IMR-90 (cell line): ENCODE results near the gene GNG11. TPM values are rescaled to one million over a fixed set of nuclear protein-coding genes. Genes with fewer than 3 reads are reported as not detected.

ENCODE experiments used
- ATAC-seq: fragments of 200-7000 bp; cut with Tn5 transposase; 2 replicates; pipeline ENCODE4 v1.9.1; 2020; ENCODE audit warnings: low read depth, mild to moderate bottlenecking, moderate library complexity
- BruUV-seq: library from RNA; stranded (reverse); fragments of 400-500 nt; replicated peaks from 2 replicates; lab custom pipeline; 2021; lab: Mats Ljungman, UMichigan
- CTCF ChIA-PET: fragments of 300-600 bp; formaldehyde crosslinking; extraction: SDS; loops from one replicate; lab custom pipeline; 2021; ENCODE audit warnings: antibody characterized with exemption; lab: Yijun Ruan, JAX
- POLR2A ChIA-PET: fragments of 300-600 bp; sonication (Branson Sonifier 250); formaldehyde crosslinking; loops from one replicate; lab custom pipeline; 2022; ENCODE audit warnings: antibody characterized with exemption; ENCODE audit not compliant: unreplicated experiment; lab: Charles Lee
- DNase-seq: peaks from one replicate; pipeline ENCODE4 v3.0.0; 2013
- H2AFZ ChIP-seq: replicated peaks from 2 replicates; pipeline ENCODE3; 2013; ENCODE audit warnings: low read length, mild to moderate bottlenecking; ENCODE audit not compliant: poor library complexity
- H2AK5ac ChIP-seq: 2 replicates; pipeline ENCODE4 v1.6.1; 2013; ENCODE audit warnings: low read depth, low read length, inconsistent platforms
- H2AK9ac ChIP-seq: replicated peaks from 2 replicates; pipeline ENCODE3; 2013; ENCODE audit warnings: mild to moderate bottlenecking, low read depth, low read length, moderate library complexity; ENCODE audit not compliant: poor library complexity
- H2BK120ac ChIP-seq: 2 replicates; pipeline ENCODE4 v1.6.1; 2013; ENCODE audit warnings: low read depth, low read length, inconsistent platforms
- H2BK15ac ChIP-seq: 3 replicates; pipeline ENCODE4 v1.6.1; 2013; ENCODE audit warnings: low read depth, low read length, inconsistent platforms
- H2BK20ac ChIP-seq: 2 replicates; pipeline ENCODE4 v1.6.1; 2013; ENCODE audit warnings: low read depth, mild to moderate bottlenecking, inconsistent platforms, low read length, moderate library complexity
- H2BK5ac ChIP-seq: 2 replicates; pipeline ENCODE4 v1.6.1; 2013; ENCODE audit warnings: mild to moderate bottlenecking, low read depth, low read length, inconsistent platforms; ENCODE audit not compliant: poor library complexity, severe bottlenecking
- H3K14ac ChIP-seq: replicated peaks from 2 replicates; pipeline ENCODE4 v1.6.1; 2013; ENCODE audit warnings: low read depth, low read length, inconsistent platforms
- H3K18ac ChIP-seq: 2 replicates; pipeline ENCODE4 v1.6.1; 2013; ENCODE audit warnings: low read depth, low read length, control low read depth
- H3K23ac ChIP-seq: 2 replicates; pipeline ENCODE4 v1.6.1; 2013; ENCODE audit warnings: low read depth, low read length, inconsistent platforms
- H3K27ac ChIP-seq: 2 replicates; pipeline ENCODE4 v1.5.1; 2013; ENCODE audit warnings: mild to moderate bottlenecking, control low read depth, low read length; ENCODE audit not compliant: insufficient read depth
- H3K27me3 ChIP-seq: 2 replicates; pipeline ENCODE4 v1.6.1; 2013; ENCODE audit warnings: low read length; ENCODE audit not compliant: control insufficient read depth, insufficient read depth
- H3K36me3 ChIP-seq: 2 replicates; pipeline ENCODE4 v1.6.1; 2013; ENCODE audit warnings: low read length, mixed read lengths; ENCODE audit not compliant: control insufficient read depth, insufficient read depth
- H3K4ac ChIP-seq: 2 replicates; pipeline ENCODE4 v1.6.1; 2013; ENCODE audit warnings: low read depth, low read length, inconsistent platforms
- H3K4me1 ChIP-seq: 2 replicates; pipeline ENCODE4 v1.6.1; 2013; ENCODE audit warnings: low read length, mixed read lengths; ENCODE audit not compliant: control insufficient read depth, insufficient read depth
- H3K4me2 ChIP-seq: 2 replicates; pipeline ENCODE4 v1.6.1; 2013; ENCODE audit warnings: low read depth, mild to moderate bottlenecking, control low read depth, low read length, moderate library complexity
- H3K4me3 ChIP-seq: 2 replicates; pipeline ENCODE4 v1.5.1; 2013; ENCODE audit warnings: low read depth, mild to moderate bottlenecking, control low read depth, low read length, moderate library complexity; ENCODE audit not compliant: insufficient read depth
- H3K56ac ChIP-seq: 2 replicates; pipeline ENCODE4 v1.6.1; 2013; ENCODE audit warnings: low read length, inconsistent platforms; ENCODE audit not compliant: insufficient read depth; ENCODE audit errors: extremely low read depth
- H3K79me1 ChIP-seq, 2 experiments: 2 replicates each; pipeline ENCODE4 v1.6.1; 2013; ENCODE audit warnings: low read length in 2 of 2, inconsistent platforms in 1 of 2, low read depth in 1 of 2
- H3K9ac ChIP-seq: 2 replicates; pipeline ENCODE4 v1.6.1; 2013; ENCODE audit warnings: low read depth, low read length, control low read depth
- H3K9me1 ChIP-seq: 2 replicates; pipeline ENCODE4 v1.6.1; 2013; ENCODE audit warnings: low read length, inconsistent platforms; ENCODE audit not compliant: insufficient read depth
- H3K9me3 ChIP-seq: 2 replicates; pipeline ENCODE4 v1.6.1; 2013; ENCODE audit warnings: low read length; ENCODE audit not compliant: control insufficient read depth, insufficient read depth
- H4K20me1 ChIP-seq: 2 replicates; pipeline ENCODE4 v1.6.1; 2013; ENCODE audit warnings: low read length, inconsistent platforms; ENCODE audit not compliant: insufficient read depth
- H4K5ac ChIP-seq: 2 replicates; pipeline ENCODE4 v1.6.1; 2013; ENCODE audit warnings: mild to moderate bottlenecking, low read depth, low read length, control low read depth
- H4K8ac ChIP-seq, 2 experiments: 2 replicates each; pipeline ENCODE4 v1.6.1; 2013; ENCODE audit warnings: low read depth in 2 of 2, low read length in 2 of 2, control low read depth in 1 of 2, inconsistent platforms in 1 of 2
- H4K91ac ChIP-seq: 2 replicates; pipeline ENCODE4 v1.6.1; 2013; ENCODE audit warnings: low read depth, low read length, inconsistent platforms; ENCODE audit not compliant: insufficient read depth
- BHLHE40 ChIP-seq: fragments of 150-350 bp; IDR thresholded peaks from 2 replicates; pipeline ENCODE4 v1.6.1; 2016; ENCODE audit warnings: mild to moderate bottlenecking, low read depth, low read length
- WGBS, 2 experiments: methylation state at CpG; one replicate each; pipeline versions ENCODE4 v1.1.5 to v1.1.7; 2013; ENCODE audit warnings: missing lambda C conversion rate in 2 of 2; ENCODE audit not compliant: insufficient read length in 1 of 2; ENCODE audit errors: extremely low coverage in 2 of 2; 5-methylcytosine and 5-hydroxymethylcytosine counted together
- dilution Hi-C: fragments of 300-500 bp; cut with HindIII; formaldehyde crosslinking; loops from one replicate; pipeline ENCODE4 v1.14.3; 2018; ENCODE audit warnings: low sequenced_read_pairs; ENCODE audit not compliant: unreplicated experiment
- in situ Hi-C: fragments of 300-500 bp; cut with MboI; formaldehyde crosslinking; loops from 3 replicates; pipeline ENCODE4 v1.14.3; 2019; ENCODE audit warnings: low sequenced_read_pairs, inconsistent platforms, mixed read lengths
- intact Hi-C: fragments of 100-400 bp; cut with micrococcal nuclease; formaldehyde crosslinking; loops from 2 replicates; pipeline ENCODE4 v1.10.0; 2022
- polyA plus RNA-seq, 3 experiments: library from polyadenylated mRNA; depleted of rRNA; stranded (reverse); fragments of >200 nt; gene quantifications; 2 replicates each; pipeline ENCODE4 v1.2.3, GENCODE V29; 2012; ENCODE audit warnings: low replicate concordance in 1 of 3
- total RNA-seq: library from RNA; depleted of rRNA; stranded (reverse); fragments of >200 nt; gene quantifications from 2 replicates; pipeline ENCODE4 v1.2.3, GENCODE V29; 2012

The GNG11 gene
- total and polyA plus RNA-seq, 2 of the 4 experiments (the other 2 are of a cell fraction): 6.1 to 10.5 TPM

GRCh38 chr7:93927585-93927984, 6.0 kb downstream of the GNG11 start:
- dilution Hi-C loops (no loop called here), in situ Hi-C loops (no loop called here), intact Hi-C loops (no loop called here)
- H4K8ac ChIP-seq: no peak overlapping the region
- no peaks in the 10 kb centered on the region for H3K9me1 ChIP-seq
- ChIA-PET POLR2A (no interaction called here), CTCF (no interaction called here)
- no peak overlapping the region for H2AFZ ChIP-seq
- no peak overlapping the region for H3K23ac ChIP-seq
- TF ChIP-seq BHLHE40: no peak
- H4K5ac ChIP-seq: no peak overlapping the region
- no peak overlapping the region for H3K56ac ChIP-seq
- H3K18ac ChIP-seq: no peak overlapping the region; the same call in 1 of the 2 replicates
- H3K9me3 ChIP-seq: no peaks in the 10 kb centered on the region
- peaks cover 12% of the 10 kb centered on the region for H3K36me3 ChIP-seq
- H2BK120ac ChIP-seq: no peak overlapping the region
- no peak overlapping the region for H2AK5ac ChIP-seq
- no peak overlapping the region for H3K27ac ChIP-seq
- H3K4me3 ChIP-seq: no peak overlapping the region
- H3K27me3 ChIP-seq: no peaks in the 10 kb centered on the region
- ATAC-seq (no peak), DNase-seq (no peak)
- no TSS peak for BruUV-seq
- H2BK20ac ChIP-seq: no peak overlapping the region
- peaks cover 10 to 27% of the 10 kb centered on the region in 2 experiments; a peak in 2 of 4 replicates for H3K79me1 ChIP-seq
- no peak overlapping the region for H3K4ac ChIP-seq
- no peaks in the 10 kb centered on the region for H4K20me1 ChIP-seq
- H2AK9ac ChIP-seq: no peak overlapping the region
- H3K14ac ChIP-seq: no peak overlapping the region
- 100% methylated on average over 1 of the region's 3 CpGs; no CpG with 5 or more reads in 1 of the 2 experiments for WGBS, 2 experiments
- H3K9ac ChIP-seq: no peak overlapping the region
- H3K4me2 ChIP-seq: no peak overlapping the region
- H4K91ac ChIP-seq: no peak overlapping the region
- no peak overlapping the region for H2BK5ac ChIP-seq
- H3K4me1 ChIP-seq: peaks cover 4% of the 10 kb centered on the region
- H2BK15ac ChIP-seq: no peak overlapping the region
